GM12801 (cell line): ENCODE results near the gene DPYD.

Experiments
- CTCF ChIP-seq: IDR thresholded peaks from one replicate; pipeline ENCODE4 v1.5.1; 2011; ENCODE audit warnings: control low read depth; ENCODE audit not compliant: insufficient read length; ENCODE audit errors: extremely low read depth

Gene DPYD

GRCh38 chr1:97337250-97338030 is 583.4 kb downstream of the DPYD start:
- no peak for TF ChIP-seq CTCF

- no peak for TF ChIP-seq CTCF
Observed at GRCh38 chr1:97334454-97334853, 586.4 kb downstream of the DPYD start.

- no peak for TF ChIP-seq CTCF
Observed at GRCh38 chr1:97332716-97333115, 588.1 kb downstream of the DPYD start.

- no peak for TF ChIP-seq CTCF
Observed at GRCh38 chr1:97331165-97331564, 589.7 kb downstream of the DPYD start.

- TF ChIP-seq CTCF: no peak
Observed at GRCh38 chr1:97314685-97315084, 606.1 kb downstream of the DPYD start.

GRCh38 chr1:97308131-97308530 is 612.7 kb downstream of the DPYD start:
- no peak for TF ChIP-seq CTCF

- no peak for TF ChIP-seq CTCF
Observed at GRCh38 chr1:97307568-97307967, 613.3 kb downstream of the DPYD start.
